Transverse colon (tissue), 4 donors: ENCODE results near the gene PRRT1. TPM values are rescaled to one million over a fixed set of nuclear protein-coding genes. Genes with fewer than 3 reads are reported as not detected.

Experiments
- DNase-seq: peaks from one replicate; pipeline ENCODE4 v3.0.0-alpha.2; 2019
- H3K27ac ChIP-seq, 4 donors: fragments of 200-600 bp; sonication (generic); 2 replicates each; pipeline ENCODE4 v1.5.1; 2016 to 2018; ENCODE audit warnings: inconsistent platforms in 4 of 4
- H3K27me3 ChIP-seq: fragments of 200-600 bp; sonication (generic); 2 replicates; pipeline ENCODE4 v1.5.1; 2017; ENCODE audit warnings: inconsistent platforms
- H3K36me3 ChIP-seq, 4 donors: fragments of 200-600 bp; sonication (generic); 2 replicates each; pipeline ENCODE4 v1.5.1; 2017 to 2019; ENCODE audit warnings: inconsistent platforms in 4 of 4
- H3K4me1 ChIP-seq, 4 donors: fragments of 200-600 bp; sonication (generic); 2 replicates each; pipeline ENCODE4 v1.5.1; 2017 to 2020; ENCODE audit warnings: inconsistent platforms in 4 of 4
- H3K4me3 ChIP-seq, 4 donors: fragments of 200-600 bp; sonication (generic); 1 replicate in 1 of 4; 2 replicates in 3 of 4; pipeline versions ENCODE4 v1.5.1 to v1.6.1; 2017 to 2019; ENCODE audit warnings: inconsistent platforms in 4 of 4
- H3K9me3 ChIP-seq, 2 donors: fragments of 200-600 bp; sonication (generic); 2 replicates each; pipeline ENCODE4 v1.5.1; 2017 to 2019; ENCODE audit warnings: inconsistent platforms in 2 of 2
- EP300 ChIP-seq: sonication (generic); formaldehyde crosslinking; IDR thresholded peaks from one replicate; pipeline ENCODE4 v1.6.1; 2017; ENCODE audit warnings: antibody characterized with exemption, low read depth
- POLR2A ChIP-seq: fragments of 450-650 bp; IDR thresholded peaks from one replicate; pipeline ENCODE4 v1.6.1; 2016; ENCODE audit warnings: antibody characterized with exemption, mild to moderate bottlenecking, moderate library complexity
- POLR2AphosphoS5 ChIP-seq, 3 donors: sonication (generic); formaldehyde crosslinking; IDR thresholded peaks; one replicate each; pipeline ENCODE4 v1.6.1; 2016; ENCODE audit warnings: antibody characterized with exemption in 3 of 3
- WGBS, 2 donors: methylation state at CpG; one replicate each; pipeline ENCODE4 v1.1.5; 2018; ENCODE audit warnings: low coverage in 1 of 2; 5-methylcytosine and 5-hydroxymethylcytosine counted together
- in situ Hi-C, 4 donors: fragments of 200-750 bp; cut with MboI; loops; one replicate each; pipeline versions ENCODE4 v1.15.0 to v1.15.1; 2017; ENCODE audit warnings: low sequenced_read_pairs in 3 of 4, low pct_ligation_motif_present in 1 of 4, low pct_unique_long_range_greater_than_20kb in 1 of 4
- intact Hi-C: fragments of 100-400 bp; cut with DNase I; formaldehyde crosslinking; loops from one replicate; pipeline ENCODE4 v1.15.1; 2023; ENCODE audit warnings: low total_unique reads
- total RNA-seq, 4 donors: library from RNA; depleted of rRNA; stranded (reverse); fragments of >200 nt; gene quantifications; one replicate each; pipeline ENCODE4 v1.1.0, GENCODE V29; 2016
- TF ChIP-seq, protein P1 (sequence below), 5 experiments: fragments of 200-600 bp in 3 of 5; fragments of 450-650 bp in 2 of 5; sonication (generic) in 3 of 5; IDR thresholded peaks; 1 replicate in 2 of 5; 2 replicates in 3 of 5; pipeline ENCODE4 v1.5.1; 2016 to 2017; ENCODE audit warnings: antibody characterized with exemption in 5 of 5, inconsistent platforms in 3 of 5, mild to moderate bottlenecking in 2 of 5, moderate library complexity in 1 of 5

PRRT1 gene
- total RNA-seq, 4 donors from 2014 or later: 2.4 to 2.7 TPM; not detected in 2

DNA sequence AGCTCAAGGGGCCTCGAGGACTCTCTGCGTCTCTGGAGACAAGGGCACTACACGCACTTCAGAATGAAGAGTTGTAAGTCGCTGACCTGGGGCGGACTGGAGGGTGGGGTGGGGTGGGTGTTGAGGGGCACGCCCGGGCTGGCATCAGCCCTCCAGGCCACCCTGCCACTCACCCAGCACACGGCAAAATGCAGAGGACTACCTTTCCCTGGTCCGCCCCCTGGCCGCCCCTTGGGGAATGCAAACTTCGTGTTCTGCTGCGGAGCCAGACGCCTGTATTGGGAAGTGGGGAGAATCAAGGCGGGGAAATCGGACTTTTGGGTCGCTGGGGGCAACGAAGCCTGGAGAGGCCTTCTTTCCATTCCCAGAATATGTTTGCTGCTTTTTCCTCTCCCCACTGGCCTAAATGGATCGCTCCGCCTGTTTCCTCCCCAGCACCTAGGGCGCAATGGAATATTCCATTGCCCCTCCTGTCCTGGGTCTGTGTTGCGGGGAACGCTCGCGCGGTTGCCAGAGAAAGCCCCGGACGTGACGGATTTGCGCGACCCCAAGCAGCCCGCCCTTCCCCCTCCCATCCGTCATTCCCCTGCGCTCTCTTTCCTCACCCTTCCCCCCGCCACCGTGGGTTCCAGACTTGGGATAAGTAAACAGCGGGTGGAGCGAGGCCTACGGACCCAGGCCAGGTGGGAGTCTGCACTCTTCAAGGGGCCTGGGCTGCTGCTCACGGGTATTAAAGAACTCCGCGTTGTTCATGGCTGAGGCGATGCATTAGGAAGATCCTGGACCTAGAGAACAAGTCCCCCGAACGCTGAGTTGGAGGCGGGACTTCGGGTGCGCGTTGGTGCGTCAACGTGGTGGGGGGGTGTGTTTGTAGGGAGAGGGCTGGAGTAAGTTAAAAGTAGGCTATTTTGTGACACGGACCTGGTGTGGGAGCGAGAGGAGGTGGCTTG, 2.1 kb upstream of the PRRT1 start, which contains the start of gene PPT2:
Gene PPT2, plus strand, starts transcription at position 578 of the 950 bp plus-strand sequence. CDS start 454 bp downstream, outside the sequence.
- in situ Hi-C loops: no loop called here
- peak; percentile 88 for DNase-seq
- Histone ChIP-seq H3K36me3 (peaks cover 0 to 8% (median 0%) of the 10 kb centered on the region in 4 donors), H3K27me3 (peaks cover 3% of the 10 kb centered on the region), H3K4me1 (peaks cover 15 to 38% (median 36%) of the 10 kb centered on the region in 4 donors), H3K27ac (peak within 1 kb of the TSS; percentile 85 to 97 (median 90)), H3K4me3 (peak within 1 kb of the TSS; percentile 48 to 85 (median 70)), H3K9me3 (no peaks in the 10 kb centered on the region)
- intact Hi-C loops: loop anchor here (1.0 to 5.0 kb wide), 4 partner anchors 24 to 502 kb away; partner anchors contain the start of genes BAG6, FKBPL and PBX2
- TF ChIP-seq POLR2A (no peak), POLR2AphosphoS5 (IDR thresholded peaks at IDR 0.05) (peak; percentile 64 to 75 (median 68)), EP300 (no peak)
- TF ChIP-seq, protein P1, sequence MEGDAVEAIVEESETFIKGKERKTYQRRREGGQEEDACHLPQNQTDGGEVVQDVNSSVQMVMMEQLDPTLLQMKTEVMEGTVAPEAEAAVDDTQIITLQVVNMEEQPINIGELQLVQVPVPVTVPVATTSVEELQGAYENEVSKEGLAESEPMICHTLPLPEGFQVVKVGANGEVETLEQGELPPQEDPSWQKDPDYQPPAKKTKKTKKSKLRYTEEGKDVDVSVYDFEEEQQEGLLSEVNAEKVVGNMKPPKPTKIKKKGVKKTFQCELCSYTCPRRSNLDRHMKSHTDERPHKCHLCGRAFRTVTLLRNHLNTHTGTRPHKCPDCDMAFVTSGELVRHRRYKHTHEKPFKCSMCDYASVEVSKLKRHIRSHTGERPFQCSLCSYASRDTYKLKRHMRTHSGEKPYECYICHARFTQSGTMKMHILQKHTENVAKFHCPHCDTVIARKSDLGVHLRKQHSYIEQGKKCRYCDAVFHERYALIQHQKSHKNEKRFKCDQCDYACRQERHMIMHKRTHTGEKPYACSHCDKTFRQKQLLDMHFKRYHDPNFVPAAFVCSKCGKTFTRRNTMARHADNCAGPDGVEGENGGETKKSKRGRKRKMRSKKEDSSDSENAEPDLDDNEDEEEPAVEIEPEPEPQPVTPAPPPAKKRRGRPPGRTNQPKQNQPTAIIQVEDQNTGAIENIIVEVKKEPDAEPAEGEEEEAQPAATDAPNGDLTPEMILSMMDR (IDR thresholded peaks at IDR 0.05): peak in 2 of 5 experiments; percentile 25 to 28
- 0 to 2% methylated on average over 1 to 50 of the region's 52 CpGs for WGBS, 2 donors

DNA sequence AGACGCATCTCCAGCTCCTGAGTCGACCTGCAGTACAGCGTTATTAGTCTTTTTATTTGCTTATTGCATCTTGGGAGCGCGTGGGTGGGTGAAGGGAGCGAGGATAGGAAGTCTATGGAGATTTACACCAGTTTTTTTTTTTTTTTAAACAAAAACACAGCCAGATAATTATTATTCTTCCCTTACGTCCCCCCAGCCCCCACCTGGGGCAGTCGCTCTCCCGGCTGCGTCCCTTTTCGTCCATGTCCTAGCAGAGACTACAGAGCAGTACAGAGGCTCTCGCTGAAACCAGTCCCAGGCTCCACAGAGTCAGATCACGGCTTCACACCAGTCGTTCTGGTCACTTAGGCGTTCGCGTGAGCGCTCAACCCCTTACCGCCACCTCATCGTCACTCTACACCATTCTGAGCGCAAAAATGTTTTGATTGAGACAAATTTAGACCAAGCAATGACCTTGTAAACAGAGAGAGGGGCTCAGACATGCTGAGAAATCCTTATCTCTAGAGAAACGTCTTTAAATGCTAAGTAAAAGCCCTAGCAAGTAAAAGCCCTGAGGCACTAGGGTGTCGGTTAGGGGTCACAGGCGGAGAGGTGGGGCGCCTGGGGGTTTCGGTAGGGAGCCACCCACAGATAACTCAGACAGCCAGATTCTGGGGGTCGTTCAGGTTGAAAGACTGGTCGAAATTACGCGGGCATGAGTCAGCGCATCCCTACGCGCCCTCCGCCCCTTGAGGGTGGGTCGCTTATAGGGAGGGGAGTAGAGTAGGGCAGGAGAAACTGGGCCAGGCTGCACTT, 1.2 kb upstream of the PRRT1 start:
- Histone ChIP-seq H3K27me3 (peaks cover 10% of the 10 kb centered on the region), H3K36me3 (no peaks in the 10 kb centered on the region), H3K4me1 (peaks cover 15 to 38% (median 36%) of the 10 kb centered on the region in 4 donors), H3K4me3 (peak overlapping the region; percentile 48 to 85 (median 70)), H3K27ac (peak overlapping the region; percentile 85 to 97 (median 90)), H3K9me3 (no peaks in the 10 kb centered on the region)
- WGBS, 2 donors: 31 to 63% methylated on average over 20 to 35 of the region's 35 CpGs
- intact Hi-C loops (loop anchor here (1.0 to 5.0 kb wide), 3 partner anchors 23 to 501 kb away; partner anchors contain the start of genes BAG6, FKBPL and PBX2), in situ Hi-C loops (no loop called here)
- DNase-seq: no peak
- no peak for TF ChIP-seq POLR2AphosphoS5 (IDR thresholded peaks at IDR 0.05)
- no peak for TF ChIP-seq POLR2A
- TF ChIP-seq, protein P1 (IDR thresholded peaks at IDR 0.05): no peak
- no peak for TF ChIP-seq EP300

DNA sequence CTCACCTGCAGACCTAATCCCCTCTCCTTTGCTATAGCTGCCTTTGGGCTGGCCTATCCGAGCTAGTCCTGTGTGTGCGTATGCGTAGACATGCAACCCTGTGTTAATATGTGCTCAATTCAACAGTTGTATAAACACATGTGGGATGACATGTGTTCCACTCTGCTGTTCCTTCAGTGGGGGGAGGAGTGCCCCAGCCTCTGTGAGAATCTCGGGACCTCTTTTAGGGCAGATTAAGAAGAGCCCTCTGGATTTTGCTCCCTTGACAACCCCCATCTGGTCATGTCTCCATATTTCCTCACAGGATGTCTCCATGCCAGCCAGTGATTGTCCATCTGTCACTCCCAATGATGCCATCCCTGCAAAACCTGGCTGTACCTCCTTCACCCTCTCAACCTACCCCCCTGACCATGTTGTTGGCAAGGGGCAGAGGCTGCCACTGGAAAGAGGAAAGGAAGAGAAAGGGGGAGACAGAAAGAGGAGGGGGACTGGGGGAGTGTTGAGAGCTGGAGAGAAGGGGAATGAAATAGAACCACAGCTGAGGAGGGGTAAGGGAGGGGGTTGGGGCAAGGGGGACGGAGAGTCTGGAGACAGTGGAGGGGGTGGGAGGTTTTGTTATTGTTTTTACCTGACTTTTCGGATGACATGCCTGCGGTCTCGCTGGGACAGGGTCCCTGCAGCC, 417 bp downstream of the PRRT1 start:
- H3K27ac ChIP-seq: peak overlapping the region; percentile 85 to 97 (median 90)
- in situ Hi-C loops (no loop called here), intact Hi-C loops (loop anchor here (5.0 kb wide), 1 partner anchor 499 kb away; the partner anchor contains the start of gene BAG6)

More for the DNA sequence above, 417 bp downstream of the PRRT1 start:
- no peak for TF ChIP-seq POLR2AphosphoS5 (IDR thresholded peaks at IDR 0.05)
- TF ChIP-seq, protein P1 (IDR thresholded peaks at IDR 0.05): no peak
- TF ChIP-seq POLR2A: no peak
- TF ChIP-seq EP300: no peak
- DNase-seq: no peak
- H3K36me3 ChIP-seq: no peaks in the 10 kb centered on the region
- no peaks in the 10 kb centered on the region for H3K9me3 ChIP-seq
- peaks cover 8 to 38% (median 36%) of the 10 kb centered on the region in 4 donors for H3K4me1 ChIP-seq
- H3K27me3 ChIP-seq: peaks cover 13% of the 10 kb centered on the region
- H3K4me3 ChIP-seq: peak overlapping the region; percentile 18 to 68 (median 30)
- WGBS, 2 donors: 55 to 80% methylated on average over 3 to 8 of the region's 8 CpGs
